IPS DF 19.7 (cell line): ENCODE measurements around the gene BDH1.

Source experiments
- DNase-seq: peaks from one replicate; pipeline ENCODE4 v3.0.0-alpha.2; 2013; ENCODE audit warnings: low read depth, low spot score

Gene BDH1

GRCh38 chr3:197460639-197461038 is 95.1 kb downstream of the BDH1 start:
- no peak for DNase-seq

DNA sequence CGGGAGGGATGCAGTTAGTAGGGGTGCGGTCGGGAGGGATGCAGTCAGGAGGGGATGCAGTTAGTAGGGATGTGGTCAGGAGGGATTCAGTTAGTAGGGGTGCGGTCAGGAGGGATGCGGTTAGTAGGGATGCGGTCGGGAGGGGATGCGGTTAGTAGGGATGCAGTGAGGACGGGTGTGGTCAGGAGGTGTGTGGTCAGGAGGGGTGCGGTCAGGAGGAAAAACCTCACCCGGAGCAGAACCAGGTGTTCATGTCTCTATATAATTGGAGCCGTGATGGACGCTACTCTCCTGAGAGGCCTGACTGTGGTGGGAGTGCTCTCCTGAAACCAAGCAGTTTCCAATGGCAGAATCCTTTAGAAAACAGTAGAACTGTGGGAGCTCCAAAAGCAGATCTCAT is 95.8 kb downstream of the BDH1 start:
- DNase-seq, result no peak
